Measurements from ENCODE around the gene ABR.

ABR gene

GRCh38 chr17:1110862-1111598 lies 68.8 kb downstream of the ABR start:
- TF ChIP-seq, protein P1, sequence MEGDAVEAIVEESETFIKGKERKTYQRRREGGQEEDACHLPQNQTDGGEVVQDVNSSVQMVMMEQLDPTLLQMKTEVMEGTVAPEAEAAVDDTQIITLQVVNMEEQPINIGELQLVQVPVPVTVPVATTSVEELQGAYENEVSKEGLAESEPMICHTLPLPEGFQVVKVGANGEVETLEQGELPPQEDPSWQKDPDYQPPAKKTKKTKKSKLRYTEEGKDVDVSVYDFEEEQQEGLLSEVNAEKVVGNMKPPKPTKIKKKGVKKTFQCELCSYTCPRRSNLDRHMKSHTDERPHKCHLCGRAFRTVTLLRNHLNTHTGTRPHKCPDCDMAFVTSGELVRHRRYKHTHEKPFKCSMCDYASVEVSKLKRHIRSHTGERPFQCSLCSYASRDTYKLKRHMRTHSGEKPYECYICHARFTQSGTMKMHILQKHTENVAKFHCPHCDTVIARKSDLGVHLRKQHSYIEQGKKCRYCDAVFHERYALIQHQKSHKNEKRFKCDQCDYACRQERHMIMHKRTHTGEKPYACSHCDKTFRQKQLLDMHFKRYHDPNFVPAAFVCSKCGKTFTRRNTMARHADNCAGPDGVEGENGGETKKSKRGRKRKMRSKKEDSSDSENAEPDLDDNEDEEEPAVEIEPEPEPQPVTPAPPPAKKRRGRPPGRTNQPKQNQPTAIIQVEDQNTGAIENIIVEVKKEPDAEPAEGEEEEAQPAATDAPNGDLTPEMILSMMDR (IDR thresholded peaks at IDR 0.05) = no peak

DNA sequence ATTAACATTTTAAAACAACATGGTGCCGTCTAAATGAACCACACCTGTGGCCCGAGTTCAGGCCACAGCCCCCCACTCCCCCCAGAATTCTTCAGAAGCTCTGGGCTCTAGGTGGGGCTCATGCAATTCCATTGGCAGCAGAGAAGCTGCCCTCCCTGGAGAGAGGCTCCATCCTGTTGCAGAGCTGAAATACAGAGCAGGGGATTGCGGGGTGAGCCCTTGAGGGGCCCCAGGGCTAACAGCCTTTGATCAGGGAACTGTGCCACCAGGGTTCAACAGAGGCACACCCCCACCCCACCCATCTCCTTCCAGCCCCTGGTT lies 69.3 kb downstream of the ABR start:
- TF ChIP-seq, protein P1 (IDR thresholded peaks at IDR 0.05) = no peak

DNA sequence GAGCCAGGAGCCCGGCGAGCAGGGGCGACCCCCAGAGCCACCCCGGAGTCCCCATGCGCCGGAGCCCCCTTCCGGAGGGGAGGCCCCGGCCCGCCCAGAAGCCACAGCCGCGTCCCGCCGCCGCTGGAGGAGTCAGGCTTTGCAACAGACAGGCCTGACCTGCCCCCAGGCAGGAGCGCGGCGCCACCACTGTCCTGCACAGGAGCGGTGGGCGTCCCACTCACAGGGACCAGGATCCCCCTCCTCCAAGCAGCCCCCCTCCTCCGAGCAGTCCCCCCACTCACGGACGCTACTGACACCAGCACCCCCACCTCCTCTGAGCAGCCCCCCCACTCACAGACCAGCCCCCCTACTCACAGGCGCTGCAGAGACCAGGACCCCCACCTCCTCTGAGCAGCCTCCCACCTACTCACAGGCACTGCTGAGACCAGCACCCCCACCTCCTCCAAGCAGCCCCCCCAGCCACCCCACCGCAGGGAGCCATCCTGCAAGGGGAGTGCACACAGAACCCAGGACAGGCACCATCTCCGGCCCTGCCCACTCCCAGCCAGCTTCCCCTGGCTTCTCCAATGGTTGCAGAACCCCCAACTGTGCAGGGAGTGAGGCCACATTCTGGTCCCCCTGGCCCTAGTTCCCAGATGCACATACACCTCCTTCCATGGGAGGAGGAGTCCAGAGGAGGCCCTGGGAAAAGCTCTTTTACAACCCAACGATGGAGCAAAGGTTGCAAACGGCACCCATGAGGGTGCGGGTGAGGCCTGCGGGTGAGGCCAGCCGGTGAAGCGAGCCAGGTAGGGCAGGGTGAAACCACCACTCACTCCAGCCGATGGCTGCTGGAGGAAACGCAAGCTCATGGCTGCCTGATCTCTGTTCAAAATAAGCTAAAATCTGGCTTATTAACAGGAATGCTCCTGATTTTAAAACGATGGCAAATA lies 69.9 kb downstream of the ABR start:
- TF ChIP-seq, protein P1 (IDR thresholded peaks at IDR 0.05) = no peak

DNA sequence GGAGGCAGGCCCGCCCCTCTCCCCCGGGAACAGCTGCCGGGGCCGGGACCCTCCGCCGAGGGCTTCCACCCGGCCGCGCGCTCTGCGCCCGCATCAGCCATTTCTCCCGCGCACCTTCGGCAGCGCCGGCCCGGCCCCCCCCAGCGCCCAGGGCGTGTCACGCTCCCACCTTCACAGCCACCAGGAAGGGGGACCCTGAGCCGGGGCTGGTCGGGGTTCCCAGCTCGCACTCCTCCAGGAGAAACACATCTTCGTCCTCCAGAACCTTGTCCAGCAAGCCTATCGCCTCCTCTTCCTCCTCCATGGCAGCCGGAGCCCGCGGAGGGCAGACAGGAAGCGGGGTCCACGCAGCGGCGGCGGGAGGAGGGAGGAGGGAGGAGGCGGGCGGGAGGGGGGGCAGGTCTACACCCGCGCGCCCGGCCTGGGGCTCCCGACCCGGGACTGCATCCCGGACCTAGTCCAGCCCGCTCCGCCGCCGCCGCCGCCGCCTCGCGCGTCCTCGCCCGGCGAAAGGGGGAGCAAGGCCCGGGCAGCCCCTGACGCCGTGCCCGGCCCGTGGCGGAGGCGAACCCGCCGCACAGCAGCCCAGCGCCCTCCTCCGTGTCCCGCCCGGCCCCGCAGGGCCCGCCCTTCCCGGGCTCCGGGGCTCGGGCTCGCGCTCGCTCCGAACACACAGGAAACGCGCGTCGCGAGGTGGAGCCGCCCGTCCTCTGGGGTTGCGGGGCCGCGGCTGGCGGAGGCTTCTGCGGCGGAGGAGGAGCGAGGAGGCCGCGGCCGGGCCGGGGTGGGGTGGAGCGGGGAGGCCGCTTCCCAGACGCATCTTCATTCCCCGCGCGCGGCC lies 70.8 kb downstream of the ABR start:
- TF ChIP-seq, protein P1 (IDR thresholded peaks at IDR 0.05) = no peak

GRCh38 chr17:1108478-1108764 lies 71.4 kb downstream of the ABR start:
- TF ChIP-seq, protein P1 (IDR thresholded peaks at IDR 0.05) = no peak

DNA sequence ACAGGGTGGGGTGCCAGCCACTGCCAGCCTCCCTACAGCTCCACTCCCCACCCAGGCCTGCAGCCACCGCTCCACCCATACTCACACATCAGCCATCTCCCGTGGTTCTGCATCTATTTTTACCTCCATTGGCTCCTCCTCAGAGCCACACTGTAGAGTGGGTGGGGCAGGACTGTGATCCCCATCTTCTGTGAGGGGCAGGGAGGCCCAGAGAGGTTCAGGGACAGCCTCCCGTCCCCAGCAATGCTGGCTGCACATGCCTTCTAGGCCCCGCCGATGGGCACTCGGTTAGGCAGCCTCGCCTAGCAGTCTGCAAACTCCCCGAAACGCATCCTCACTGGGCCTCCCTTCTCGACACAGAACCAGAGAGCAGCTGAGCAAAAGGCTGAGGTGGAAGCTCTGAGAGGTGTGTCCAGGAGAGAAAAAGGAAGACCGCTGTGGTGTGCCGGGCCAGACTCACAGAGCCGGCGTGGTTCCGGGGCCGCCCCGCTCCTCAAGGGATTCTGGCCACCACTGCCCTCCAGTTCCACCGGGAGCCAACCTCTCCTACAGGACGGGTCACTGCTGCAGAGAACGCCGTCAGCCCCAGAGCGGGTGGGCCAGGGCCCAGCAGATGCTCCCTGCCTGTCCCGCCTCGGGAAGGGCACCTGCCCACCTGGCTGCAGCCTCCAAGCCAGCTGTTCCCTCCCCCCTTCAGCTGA lies 71.9 kb downstream of the ABR start:
- TF ChIP-seq, protein P1 (IDR thresholded peaks at IDR 0.05) = no peak
